HG03045 (cell line): ENCODE data around the gene S1PR5.
"Not testable (repeated sequence)": the region's sequence is repeated elsewhere in the genome, so short reads cannot be mapped to it uniquely, and the experiment has no call there.

Experiments
- ATAC-seq: cut with Tn5 transposase; IDR thresholded peaks from one replicate; pipeline ENCODE4 v1.9.1; 2021; ENCODE audit warnings: mild to moderate bottlenecking, moderate library complexity; ENCODE audit not compliant: unreplicated experiment

Gene S1PR5, protein sequence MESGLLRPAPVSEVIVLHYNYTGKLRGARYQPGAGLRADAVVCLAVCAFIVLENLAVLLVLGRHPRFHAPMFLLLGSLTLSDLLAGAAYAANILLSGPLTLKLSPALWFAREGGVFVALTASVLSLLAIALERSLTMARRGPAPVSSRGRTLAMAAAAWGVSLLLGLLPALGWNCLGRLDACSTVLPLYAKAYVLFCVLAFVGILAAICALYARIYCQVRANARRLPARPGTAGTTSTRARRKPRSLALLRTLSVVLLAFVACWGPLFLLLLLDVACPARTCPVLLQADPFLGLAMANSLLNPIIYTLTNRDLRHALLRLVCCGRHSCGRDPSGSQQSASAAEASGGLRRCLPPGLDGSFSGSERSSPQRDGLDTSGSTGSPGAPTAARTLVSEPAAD

GRCh38 chr19:10517361-10517759 lies at the start of gene S1PR5:
Gene S1PR5, minus strand, starts transcription at chr19:10517447. Its CDS starts 2,436 bp downstream, at chr19:10515011.
- no peak for ATAC-seq

GRCh38 chr19:10566658-10567410 lies 49.6 kb upstream of the S1PR5 start:
- no peak for ATAC-seq

GRCh38 chr19:10566408-10566657 lies 49.1 kb upstream of the S1PR5 start:
- ATAC-seq = no peak

- ATAC-seq = peak; percentile 52
Observed at GRCh38 chr19:10565567-10566407, 48.5 kb upstream of the S1PR5 start, which contains the start of gene KRI1. Gene KRI1, minus strand, starts transcription at chr19:10566010. Its CDS starts 11 bp downstream, at chr19:10565999.

GRCh38 chr19:10565028-10565566 lies 47.9 kb upstream of the S1PR5 start:
- ATAC-seq = no peak

GRCh38 chr19:10562609-10563008 lies 45.4 kb upstream of the S1PR5 start:
- ATAC-seq = no peak

DNA sequence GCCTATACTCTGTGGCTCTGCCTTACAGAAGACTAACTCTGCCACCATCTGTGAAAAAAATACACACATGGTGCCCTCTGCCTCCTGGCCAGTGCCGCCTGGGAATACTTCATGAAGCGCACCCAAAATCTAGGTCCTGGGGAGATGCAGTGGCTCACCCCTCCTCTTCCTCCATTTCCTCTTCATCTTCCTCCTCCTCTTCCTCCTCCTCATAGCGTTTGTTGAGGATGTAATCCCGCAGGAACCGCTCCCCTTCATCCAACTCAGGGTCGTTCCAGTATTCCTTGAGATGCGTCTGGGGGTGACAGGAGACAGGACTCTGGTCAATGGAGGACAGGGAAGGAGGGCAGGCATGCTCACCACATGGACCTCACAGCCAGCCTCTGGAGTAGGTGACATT lies 42.9 kb upstream of the S1PR5 start:
- no peak for ATAC-seq

DNA sequence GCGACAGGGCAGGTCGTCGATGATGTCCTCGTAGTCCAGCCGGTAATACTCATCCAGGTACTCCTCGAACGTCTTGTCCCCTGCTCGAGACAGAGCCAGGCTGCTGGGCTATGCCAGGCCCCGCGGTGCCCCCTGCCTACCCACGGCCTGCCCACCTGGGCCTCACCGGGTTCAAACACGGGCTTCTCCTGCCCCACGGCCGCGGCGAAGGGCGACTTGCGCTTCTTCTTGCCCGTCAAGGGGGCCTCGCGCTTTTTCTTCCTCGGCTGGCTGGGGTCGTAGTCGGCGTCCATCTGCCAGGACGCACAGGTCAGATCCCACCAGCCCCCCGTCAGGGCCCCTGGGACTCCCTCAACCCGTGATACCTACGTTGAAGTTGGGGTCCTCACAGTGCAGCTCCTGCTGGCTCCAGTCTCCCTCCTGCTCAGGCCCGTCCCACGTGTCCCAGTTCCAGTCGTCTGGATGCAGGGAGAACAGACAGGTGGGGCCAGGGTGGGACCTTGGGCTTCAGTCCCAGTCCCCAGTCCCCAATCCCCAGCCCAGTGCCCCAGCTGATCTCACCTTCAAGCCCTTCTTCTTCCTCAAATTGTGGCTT lies 40.5 kb upstream of the S1PR5 start:
- ATAC-seq = no peak

DNA sequence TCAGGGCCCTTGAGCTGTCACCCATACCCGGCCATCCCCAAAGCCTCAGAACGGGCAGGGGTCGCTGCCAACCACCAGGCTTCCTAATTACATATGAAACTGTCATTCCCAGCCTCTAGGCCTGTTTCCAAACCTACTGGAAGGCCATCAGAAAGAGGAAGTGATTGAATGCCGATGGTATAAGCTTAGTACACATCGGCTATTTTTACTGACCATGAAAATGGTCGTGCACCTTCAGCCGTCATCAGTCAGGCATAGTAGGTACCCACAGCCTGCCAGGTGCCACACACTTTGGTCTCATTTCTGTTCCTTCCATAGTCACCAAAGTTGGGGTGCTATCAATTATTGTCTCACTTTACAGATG lies 38.3 kb upstream of the S1PR5 start:
- ATAC-seq = no peak

GRCh38 chr19:10554760-10555609 lies 37.7 kb upstream of the S1PR5 start:
- no peak for ATAC-seq

GRCh38 chr19:10553943-10554381 lies 36.7 kb upstream of the S1PR5 start:
- ATAC-seq = no peak

GRCh38 chr19:10553087-10553667 lies 35.9 kb upstream of the S1PR5 start:
- no peak for ATAC-seq

DNA sequence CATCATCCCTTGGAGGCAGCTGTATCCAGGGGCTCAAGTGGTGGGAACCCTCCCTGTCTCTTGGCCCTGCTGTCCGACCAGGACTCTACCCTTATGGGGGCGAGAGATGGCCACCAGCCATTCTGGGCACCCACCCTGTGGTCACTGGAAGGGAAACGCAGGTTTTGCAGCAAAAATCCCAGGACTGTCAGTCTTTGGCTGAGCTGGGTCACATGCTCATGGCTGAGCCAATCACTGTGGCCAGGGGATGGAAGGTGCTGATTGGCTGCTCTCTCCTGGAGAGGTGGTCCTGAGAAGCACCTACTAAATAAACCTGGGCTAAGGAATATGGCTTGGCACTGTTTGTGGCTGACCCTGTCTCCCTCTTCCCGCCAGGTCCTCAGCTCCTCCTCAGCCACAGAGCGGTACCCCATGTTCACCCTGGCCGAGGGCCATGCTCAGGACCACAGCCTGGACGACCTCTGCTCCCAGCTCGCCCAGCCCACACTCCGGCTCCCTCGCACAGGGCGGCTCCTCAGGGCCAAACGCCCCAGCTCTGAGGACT lies 35.3 kb upstream of the S1PR5 start:
- no peak for ATAC-seq

DNA sequence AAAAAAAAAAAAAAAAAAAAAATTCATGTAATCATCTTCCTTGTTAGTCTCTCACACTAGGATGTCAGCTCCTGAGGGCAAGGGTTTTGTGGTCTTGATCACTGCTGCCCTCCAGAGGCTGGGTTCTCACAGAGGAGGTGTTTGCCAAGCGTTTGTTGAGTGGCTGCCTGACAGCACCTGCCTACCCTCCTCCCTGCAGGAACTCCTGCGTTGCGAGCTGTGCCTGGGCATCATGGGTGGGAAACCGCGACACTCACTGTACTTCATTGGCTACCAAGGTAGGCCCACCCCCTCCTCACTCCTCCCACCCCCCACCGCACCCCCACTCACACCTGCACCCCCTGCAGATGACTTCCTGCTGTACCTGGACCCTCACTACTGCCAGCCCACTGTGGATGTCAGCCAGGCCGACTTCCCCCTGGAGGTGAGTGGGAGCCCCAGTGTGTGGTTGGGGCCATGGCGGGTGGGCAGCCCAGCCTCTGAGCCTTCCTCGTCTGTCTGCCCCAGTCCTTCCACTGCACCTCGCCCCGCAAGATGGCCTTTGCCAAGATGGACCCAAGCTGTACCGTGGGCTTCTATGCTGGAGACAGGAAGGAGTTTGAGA lies 34.6 kb upstream of the S1PR5 start:
- no peak for ATAC-seq

DNA sequence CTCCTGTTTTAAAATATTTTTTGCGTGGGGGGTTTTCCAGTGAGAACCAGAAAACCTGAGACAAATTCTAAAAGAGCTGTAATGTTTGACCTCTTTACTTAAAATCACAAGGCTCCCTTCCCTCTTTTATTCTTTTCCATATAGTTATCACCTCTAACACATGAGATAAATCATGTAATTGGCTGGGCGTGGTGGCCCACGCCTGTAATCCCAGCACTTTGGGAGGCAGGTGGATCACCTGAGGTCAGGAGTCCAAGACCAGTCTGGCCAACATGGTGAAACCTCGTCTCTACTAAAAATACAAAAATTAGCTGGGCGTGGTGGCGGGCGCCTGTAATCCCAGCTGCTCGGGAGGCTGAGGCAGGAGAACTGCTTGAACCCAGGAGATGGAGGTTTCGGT lies 33.8 kb upstream of the S1PR5 start:
- not testable (repeated sequence) for ATAC-seq

DNA sequence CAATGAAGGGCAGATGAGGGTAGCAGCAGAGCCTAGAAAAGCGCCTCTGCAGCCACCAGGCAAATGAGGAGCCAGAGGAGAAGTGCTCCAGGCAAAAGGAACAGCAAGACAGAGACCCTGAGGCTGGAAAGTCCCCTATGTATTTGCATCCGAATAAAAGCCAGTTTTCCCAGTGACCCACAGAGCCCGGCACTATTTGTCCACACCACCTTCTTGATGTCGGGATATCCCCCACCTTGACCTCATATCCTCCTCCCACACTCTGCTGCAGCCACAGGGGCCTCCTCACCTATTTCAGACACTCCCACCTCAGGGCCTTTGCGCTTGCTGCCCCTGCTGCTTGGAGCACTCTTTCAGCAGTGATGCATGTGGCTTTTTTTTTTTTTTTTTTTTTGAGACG lies 33.1 kb upstream of the S1PR5 start:
- ATAC-seq = no peak

GRCh38 chr19:10549733-10550132 lies 32.5 kb upstream of the S1PR5 start:
- no peak for ATAC-seq

GRCh38 chr19:10548746-10549276 lies 31.6 kb upstream of the S1PR5 start:
- ATAC-seq = no peak

- ATAC-seq = no peak
Observed at GRCh38 chr19:10546817-10547216, 29.6 kb upstream of the S1PR5 start.
